GM18951 (cell line): ENCODE data around the gene ANKRD1.

Experiments
- POLR2A ChIP-seq: IDR thresholded peaks from 4 replicates; pipeline ENCODE4 v1.6.1; 2011; ENCODE audit warnings: mild to moderate bottlenecking; ENCODE audit not compliant: insufficient read length, insufficient read depth; ENCODE audit errors: extremely low read depth
- in situ Hi-C: fragments of 300-500 bp; cut with MboI; formaldehyde crosslinking; loops from one replicate; pipeline ENCODE4 v1.12.0; 2022; ENCODE audit warnings: low sequenced_read_pairs, mixed read lengths, inconsistent platforms; ENCODE audit not compliant: unreplicated experiment

Gene ANKRD1

DNA sequence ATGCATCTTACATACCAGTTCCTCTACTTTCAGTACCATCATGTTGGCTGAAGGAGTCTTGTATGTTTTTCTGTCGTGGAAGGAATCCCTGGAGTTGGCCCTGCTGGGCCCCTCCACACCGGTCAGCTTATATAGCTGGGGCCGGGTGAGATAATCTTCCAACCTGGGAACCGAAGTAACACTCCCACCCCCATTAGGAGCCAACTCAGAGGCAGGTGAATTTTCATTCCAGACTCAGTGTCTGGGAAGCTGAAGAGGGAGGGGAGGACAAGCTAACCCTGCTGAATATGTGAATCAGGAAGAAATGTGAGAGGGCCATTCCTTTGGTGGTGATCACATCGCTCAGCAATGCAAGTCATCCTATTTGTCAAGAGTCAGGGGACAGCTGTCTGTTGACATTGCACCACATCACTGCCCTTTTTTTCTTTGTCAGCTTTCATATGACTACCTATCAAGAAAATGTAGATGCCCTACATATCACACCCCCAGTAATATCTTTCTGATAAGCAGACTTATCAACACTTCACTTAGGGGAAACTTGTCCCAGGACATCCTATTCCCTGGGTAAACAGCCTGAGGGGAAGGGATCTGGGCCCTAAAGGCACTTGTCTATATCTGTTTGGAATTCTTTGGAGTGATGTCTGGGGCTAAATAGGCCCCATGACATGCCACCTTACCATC, at the start of gene ANKRD1:
ANKRD1 (minus strand) TSS at position 102 of the 681 bp plus-strand sequence; CDS start at position 42, 60 bp downstream.
- in situ Hi-C loops: loop anchor here (25.0 kb wide), 1 partner anchor 991 kb away; the partner anchor contains the start of genes BTAF1 and FGFBP3
- TF ChIP-seq POLR2A: no peak

DNA sequence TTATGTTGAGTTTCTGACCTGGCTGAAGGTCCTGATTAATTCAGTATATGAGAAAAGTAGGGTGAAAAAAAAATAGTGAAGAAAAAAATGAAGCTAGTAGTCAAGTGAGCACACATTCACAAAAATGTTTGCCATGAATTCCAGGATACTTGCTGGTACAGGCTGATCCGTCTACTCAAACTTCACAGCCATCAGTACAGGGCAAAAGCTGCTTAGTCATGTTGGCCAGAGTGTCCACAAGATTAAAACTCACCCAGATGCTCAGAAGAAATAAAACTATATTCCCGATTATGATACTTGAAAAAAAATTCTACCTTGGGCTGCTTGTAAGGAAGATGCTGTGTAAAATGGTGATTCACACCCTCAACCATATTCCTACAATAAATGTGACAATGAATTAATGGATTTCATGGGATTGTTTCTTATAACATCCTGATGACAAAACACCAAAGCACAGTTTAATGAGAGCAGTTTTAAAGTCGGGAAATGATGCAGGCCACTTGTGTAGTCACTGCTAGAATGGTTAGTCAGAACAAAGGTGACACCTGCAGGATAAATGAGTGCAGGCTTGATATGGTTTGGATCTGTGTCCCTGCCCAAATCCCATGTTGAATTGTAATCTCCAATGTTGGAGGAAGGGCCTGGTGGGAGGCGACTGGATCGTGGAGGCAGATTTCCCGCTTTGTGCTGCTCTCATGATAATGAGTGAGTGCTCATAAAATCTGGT, 49.2 kb upstream of the ANKRD1 start:
- in situ Hi-C loops: no loop called here
- TF ChIP-seq POLR2A: no peak

GRCh38 chr10:90969121-90969534, 48.2 kb upstream of the ANKRD1 start:
- TF ChIP-seq POLR2A: no peak
- in situ Hi-C loops: no loop called here

- no peak for TF ChIP-seq POLR2A
These were observed 47.6 kb upstream of the ANKRD1 start for GRCh38 chr10:90968328-90969081.

DNA sequence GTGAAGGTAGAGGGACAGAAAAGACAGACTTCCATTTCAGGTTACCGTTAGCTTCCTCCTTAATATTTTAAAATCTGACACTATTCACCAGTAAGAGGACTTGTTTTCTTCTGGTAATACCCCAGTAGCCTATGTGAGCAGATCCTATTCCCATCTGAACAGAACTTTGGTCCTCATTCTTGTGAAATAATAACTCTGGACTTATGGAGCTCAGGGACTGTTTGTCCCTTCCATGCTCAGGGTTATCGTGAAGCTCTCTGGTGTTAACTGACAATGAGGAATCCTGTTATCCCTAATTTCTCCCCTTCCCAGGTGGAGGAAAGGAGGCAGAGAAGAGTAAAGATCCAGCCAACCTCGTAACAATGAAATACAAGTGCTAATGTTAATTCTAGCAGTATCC, 47.0 kb upstream of the ANKRD1 start:
- in situ Hi-C loops: no loop called here
- TF ChIP-seq POLR2A: no peak

More at GRCh38 chr10:90968328-90969081, 47.6 kb upstream of the ANKRD1 start:
- in situ Hi-C loops: no loop called here

DNA sequence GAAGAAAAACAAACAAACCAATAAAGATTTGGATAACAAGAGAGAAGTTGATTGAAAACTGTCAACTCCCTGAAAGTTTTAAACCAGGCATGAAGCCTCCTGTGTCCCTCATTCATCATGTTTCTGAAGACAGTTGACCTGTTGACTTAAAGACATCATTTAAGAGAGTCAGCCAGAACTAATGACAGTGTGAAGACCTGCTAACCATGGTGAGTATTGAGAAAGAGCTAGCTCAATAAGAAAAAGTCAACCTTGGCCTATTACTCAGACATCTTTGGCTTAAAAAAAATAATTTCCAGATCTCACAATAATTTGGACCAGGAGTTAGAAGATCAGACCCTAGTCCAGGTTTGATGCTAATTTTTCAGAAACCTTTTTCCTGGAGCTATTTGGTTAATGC, 45.3 kb upstream of the ANKRD1 start:
- in situ Hi-C loops: no loop called here
- TF ChIP-seq POLR2A: no peak

- no peak for TF ChIP-seq POLR2A
- in situ Hi-C loops: no loop called here
These were observed 44.8 kb upstream of the ANKRD1 start for GRCh38 chr10:90965720-90966119.

DNA sequence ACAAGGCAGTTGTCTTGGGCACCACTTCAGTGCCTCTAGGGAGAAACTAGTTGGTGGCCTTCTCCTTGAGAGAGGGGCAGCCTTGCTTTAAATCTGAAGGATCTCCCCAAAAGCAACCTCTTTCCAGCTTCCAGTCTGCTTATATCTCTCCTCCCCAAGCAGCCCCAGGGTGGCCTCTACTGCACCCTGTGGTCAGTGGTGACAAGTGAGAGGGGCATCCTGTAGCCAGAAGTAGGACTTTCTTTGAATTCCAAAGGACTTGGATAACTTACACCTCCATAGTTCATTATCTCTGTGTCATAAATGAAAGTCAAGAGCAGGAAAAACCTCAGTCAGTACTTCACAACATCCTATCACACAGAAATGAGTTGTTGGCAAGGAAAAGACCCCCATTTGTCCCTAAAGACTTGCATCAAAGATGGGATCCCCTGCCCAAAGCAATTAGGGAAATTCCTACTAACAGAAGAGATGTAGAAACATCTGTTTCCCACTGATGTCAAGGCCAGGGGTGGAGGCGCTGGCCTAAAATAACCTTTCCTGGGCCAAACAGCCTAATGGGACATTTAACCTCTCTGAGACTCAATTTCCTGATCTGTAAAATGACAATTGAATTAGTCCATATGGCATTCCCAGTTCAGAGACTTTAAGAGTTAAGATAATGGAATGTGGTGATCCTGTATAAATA, 44.0 kb upstream of the ANKRD1 start:
- no peak for TF ChIP-seq POLR2A
- in situ Hi-C loops: no loop called here

- TF ChIP-seq POLR2A: no peak
- in situ Hi-C loops: no loop called here
These were observed 42.4 kb upstream of the ANKRD1 start for GRCh38 chr10:90963331-90963730.

DNA sequence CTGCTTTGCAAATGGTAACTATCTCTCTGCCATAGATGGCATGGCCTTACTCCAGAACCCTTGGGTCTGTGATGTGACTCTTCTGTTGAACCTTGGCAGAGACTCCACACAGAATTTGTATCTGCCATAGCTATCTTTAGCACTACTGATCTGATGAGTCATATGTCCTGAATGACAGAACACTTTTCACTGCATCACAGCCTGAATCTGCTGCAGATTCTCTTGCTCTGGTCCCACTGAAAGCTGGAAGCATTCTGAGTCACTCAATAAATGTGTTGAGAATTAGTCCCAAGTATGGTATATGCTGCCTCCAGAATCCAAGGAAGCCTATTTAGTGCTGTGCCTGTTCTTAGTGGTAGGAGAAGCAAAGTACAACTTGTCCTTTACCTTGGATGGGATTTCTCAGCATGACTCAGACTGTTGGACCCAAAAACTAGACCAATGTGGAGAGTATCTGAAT, 39.5 kb upstream of the ANKRD1 start:
- TF ChIP-seq POLR2A: no peak
- in situ Hi-C loops: no loop called here

DNA sequence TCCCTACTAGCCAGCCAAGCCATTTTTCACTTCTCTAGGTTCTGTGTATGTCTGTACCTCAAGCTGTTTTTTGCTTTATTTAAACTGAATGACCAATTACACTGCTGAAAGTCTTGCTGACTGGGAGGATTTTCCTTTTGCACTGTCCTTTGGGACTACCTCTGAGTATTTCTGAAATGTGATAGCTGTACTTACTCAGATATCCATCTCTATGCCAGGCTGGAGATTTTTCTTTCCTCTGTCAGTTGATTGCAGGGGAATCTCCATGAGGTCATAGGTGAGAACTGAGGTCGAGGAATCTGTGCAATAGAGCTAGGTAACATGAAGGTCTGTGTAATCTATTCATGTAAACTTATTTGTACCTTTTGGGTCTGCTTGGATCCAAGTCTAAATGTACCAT, 38.9 kb upstream of the ANKRD1 start:
- no peak for TF ChIP-seq POLR2A
- in situ Hi-C loops: no loop called here

GRCh38 chr10:90958781-90959180, 37.9 kb upstream of the ANKRD1 start:
- in situ Hi-C loops: no loop called here
- no peak for TF ChIP-seq POLR2A
